ENCODE results near the gene SACS.
"Not testable (repeated sequence)": the region's sequence is repeated elsewhere in the genome, so short reads cannot be mapped to it uniquely, and the experiment has no call there.

Gene SACS

DNA sequence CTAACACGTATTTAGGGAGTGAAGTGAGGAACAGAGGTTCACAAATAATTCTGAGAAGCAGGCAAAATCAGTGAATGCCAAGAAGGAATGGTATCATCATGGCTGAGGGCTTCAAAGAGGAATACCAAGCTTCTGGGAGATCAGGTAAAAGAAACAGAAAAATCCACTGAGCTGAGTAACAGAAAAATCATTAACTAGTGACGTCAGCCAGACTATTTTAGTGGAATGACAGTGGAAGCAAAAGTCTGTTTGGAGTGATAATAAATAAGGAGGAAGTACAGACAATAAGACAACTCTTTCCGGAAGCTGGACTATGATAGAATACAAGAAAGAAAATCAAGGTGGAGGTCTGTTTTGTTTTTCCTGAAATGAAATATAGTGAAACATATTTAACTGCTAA is 83.5 kb downstream of the SACS start:
- DNase-seq, result no peak

- no peak for DNase-seq
Measured at GRCh38 chr13:23349161-23349897, 84.2 kb downstream of the SACS start.

GRCh38 chr13:23348262-23349127 is 85.0 kb downstream of the SACS start:
- no peak for DNase-seq

GRCh38 chr13:23347601-23348000 is 85.9 kb downstream of the SACS start:
- no peak for DNase-seq

DNA sequence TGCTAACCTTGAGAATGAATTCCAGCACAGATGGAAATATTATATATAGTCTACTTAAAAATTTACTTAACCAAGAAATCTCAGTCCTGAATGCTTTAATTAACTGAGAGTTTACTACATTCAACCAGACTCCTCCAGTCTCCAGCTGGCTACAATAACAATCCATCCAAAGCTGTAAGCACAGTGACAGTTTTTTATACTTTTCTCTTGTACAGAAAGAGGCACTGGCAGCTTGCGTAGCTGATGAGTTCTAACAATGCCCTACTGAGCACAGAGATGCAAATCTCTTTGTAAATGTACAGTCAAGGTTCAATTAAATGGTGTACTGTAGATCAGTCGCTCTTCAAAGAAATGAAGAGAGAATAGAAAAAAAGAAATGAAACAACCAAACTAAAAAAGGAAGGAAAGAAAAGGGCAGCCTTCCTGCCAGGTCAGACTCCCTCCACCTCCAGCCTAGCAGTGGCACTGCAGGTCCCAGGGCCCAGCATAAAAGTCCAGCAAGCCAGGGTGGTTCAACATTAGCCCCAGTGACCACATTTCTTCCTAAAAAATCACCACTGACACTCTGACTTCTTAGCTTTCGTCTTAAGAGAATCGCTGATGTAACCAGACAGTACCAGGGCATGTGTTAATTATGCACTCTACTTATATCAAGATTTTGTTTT is 88.4 kb downstream of the SACS start:
- DNase-seq, result no peak

- no peak for DNase-seq
Measured at GRCh38 chr13:23339225-23339624, 94.3 kb downstream of the SACS start.

GRCh38 chr13:23330356-23330755 is 103.1 kb downstream of the SACS start:
- DNase-seq, result no peak

GRCh38 chr13:23325191-23325590 is 108.3 kb downstream of the SACS start:
- DNase-seq, result no peak

DNA sequence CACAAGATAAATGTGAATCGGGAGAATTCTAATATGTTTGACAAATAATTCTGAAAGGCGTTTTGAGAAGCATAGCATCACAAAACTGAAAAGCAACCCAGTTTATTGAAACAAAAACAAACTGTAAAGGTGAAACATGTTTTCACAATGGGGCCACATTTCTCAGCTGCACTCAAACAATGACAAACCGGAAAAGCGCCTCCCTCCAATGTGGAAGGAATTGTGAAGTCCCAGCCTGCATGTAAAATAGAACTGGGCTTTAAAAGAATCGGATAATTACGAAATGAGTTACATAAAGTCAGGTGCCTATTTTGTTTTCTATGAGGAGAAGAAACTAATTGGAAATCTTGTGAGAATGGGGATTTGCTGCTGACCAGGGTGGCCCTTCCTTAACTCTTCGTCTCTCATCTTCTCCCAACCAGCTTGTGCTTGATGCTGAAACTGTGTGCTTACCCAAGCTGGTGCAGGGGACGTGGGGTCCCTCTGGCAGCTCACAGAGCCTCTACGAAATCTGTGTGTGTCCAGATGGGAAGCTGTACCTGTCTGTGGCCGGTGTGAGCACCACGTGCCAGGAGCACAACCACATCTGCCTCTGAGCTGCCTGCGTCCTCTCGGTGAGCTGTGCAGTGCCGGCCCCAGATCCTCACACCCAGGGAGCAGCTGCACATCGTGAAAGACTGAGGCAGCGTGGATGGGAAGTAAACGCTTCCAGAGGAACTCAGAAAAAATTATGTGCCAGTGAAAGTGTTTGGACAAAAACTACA is 109.4 kb downstream of the SACS start:
- DNase-seq, result no peak

GRCh38 chr13:23322353-23323336 is 110.9 kb downstream of the SACS start:
- DNase-seq, result no peak

GRCh38 chr13:23321535-23322241 is 111.8 kb downstream of the SACS start:
- DNase-seq, result no peak

- DNase-seq, result no peak
Measured at GRCh38 chr13:23320926-23321534, 112.5 kb downstream of the SACS start.

DNA sequence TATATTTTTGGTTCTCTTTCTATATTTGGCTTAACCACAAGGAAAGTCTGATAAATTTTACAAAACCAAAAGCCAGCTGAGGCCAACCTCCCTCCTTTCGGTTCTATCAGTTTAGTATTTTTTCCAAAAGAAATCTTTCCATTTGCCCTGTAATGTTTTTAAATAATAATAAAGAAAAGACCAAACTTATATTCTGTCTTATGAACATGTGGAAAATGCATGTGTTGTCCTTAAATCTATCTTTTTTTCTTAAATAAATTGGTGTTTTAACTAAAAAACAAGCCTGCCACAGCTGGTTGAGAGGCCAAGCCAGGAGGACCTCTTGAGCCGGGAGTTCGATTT is 113.6 kb downstream of the SACS start:
- no peak for DNase-seq

DNA sequence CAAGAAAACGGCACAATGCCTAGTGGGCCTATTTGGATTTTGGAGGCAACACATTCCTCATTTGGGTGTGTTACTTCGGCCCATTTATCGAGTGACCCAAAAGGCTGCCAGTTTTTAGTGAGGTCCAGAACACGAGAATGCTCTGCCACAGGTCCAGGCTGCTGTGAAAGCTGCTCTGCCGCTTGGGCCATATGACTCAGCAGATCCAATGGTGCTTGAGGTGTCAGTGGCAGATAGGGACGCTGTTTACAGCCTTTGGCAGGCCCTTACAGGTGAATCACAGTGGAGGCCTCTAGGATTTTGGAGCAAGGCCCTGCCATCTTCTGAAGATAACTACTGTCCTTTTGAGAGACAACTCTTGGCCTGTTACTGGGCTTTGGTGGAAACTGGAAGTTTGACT is 118.7 kb downstream of the SACS start:
- DNase-seq, result not testable (repeated sequence)

- DNase-seq, result no peak
Measured at GRCh38 chr13:23292586-23292985, 140.9 kb downstream of the SACS start.

- no peak for DNase-seq
Measured at GRCh38 chr13:23289917-23290357, 143.6 kb downstream of the SACS start.

DNA sequence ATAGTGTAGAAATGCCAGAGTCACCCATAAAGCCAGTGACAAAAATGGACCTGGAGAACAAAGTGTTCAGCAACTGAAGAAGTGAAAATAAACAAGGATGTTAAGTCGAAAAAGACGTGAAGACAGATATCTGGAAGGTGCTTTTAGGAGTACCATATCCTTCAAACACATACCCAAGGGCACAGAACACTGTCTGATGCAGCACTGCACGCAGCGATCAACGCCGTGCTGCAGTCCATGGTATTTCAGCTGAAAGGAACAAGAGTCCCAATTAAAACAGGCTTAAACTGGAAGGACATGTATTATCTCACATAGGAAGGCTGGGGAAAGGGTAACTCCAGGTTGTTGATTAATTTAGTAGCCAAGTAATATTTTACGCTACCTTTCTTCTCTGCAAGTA is 144.5 kb downstream of the SACS start:
- DNase-seq, result no peak

- DNase-seq, result no peak
Measured at GRCh38 chr13:23288564-23288963, 144.9 kb downstream of the SACS start.

DNA sequence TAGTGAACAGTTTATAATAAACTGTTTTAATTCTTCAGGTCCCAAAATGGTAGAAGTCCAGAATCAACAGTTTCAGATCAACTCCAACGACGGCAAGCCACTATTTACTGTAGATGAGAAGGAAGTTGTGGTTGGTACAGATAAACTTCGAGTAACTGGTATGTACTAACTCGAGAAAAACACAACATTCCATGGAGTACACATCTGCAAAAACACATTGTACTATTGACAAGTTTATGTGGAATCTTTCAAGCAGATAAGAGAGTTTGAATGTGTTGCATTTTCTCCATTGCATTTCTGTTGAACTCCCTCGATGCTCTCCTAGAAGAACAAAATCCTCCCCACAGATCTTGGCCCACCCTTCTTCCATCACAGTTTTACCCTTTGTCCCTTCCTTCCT is 154.2 kb downstream of the SACS start:
- no peak for DNase-seq

All from activated T-cell treated with anti-CD3 and anti-CD28 coated beads, Interleukin-2, amount 50 U/mL, for 1 hour (primary cell).